Endometrial microvascular endothelial cells (primary cell): ENCODE data around the gene HPSE2. TPM values are rescaled to one million over a fixed set of nuclear protein-coding genes. Genes with fewer than 3 reads are reported as not detected.

Source experiments
- in situ Hi-C: cut with HindIII; loops from 2 replicates; pipeline ENCODE4 v1.10.0; 2017; ENCODE audit warnings: low sequenced_read_pairs, low pct_unique_long_range_greater_than_20kb; ENCODE audit errors: inconsistent ontology term
- total RNA-seq: library from RNA; depleted of rRNA; stranded (reverse); fragments of >200 nt; gene quantifications from one replicate; pipeline ENCODE4 v1.2.3, GENCODE V29; 2015; ENCODE audit errors: inconsistent ontology term

Gene HPSE2
- total RNA-seq, 1 donor from 2014 or later = not detected

DNA sequence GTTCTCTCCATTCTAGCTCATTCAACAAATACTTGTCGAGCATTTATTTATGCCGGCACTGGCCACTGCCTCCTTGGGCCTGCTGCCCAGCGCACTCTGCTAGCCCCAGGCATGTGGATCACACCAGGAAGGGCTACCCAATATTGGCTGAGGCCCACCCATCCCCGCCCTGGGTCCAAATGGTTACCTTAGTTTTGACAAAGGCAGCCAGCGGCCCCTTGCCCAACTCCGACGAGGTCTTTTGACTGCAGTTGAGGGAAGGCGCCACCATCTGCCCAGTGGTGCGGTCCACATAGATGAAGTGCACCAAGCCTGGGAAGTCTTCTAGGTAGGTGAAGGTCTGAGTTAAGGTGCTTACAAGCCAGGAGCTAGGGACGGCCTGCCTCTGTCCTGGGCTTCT lies 813.5 kb downstream of the HPSE2 start:
- in situ Hi-C loops = no loop called here

DNA sequence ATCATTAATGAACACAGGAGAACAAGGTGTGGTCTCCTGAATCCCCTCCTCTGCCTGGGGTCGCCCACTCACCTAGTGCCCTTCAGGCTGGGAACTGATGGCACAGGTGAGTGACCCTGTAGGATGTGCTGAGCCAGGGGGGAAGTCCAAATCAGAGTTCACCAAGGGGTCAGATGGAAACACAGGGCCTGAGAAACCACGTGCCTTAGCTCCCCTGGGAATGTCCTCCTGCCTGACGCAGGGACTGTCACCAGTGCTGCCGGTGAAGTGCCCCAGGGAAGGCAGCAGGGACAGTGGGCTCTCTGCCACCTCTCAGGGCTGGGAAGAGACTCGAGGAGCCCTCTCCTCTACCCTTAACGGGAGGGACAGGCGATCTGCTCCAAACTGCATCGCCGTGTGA lies 814.9 kb downstream of the HPSE2 start:
- in situ Hi-C loops = no loop called here

DNA sequence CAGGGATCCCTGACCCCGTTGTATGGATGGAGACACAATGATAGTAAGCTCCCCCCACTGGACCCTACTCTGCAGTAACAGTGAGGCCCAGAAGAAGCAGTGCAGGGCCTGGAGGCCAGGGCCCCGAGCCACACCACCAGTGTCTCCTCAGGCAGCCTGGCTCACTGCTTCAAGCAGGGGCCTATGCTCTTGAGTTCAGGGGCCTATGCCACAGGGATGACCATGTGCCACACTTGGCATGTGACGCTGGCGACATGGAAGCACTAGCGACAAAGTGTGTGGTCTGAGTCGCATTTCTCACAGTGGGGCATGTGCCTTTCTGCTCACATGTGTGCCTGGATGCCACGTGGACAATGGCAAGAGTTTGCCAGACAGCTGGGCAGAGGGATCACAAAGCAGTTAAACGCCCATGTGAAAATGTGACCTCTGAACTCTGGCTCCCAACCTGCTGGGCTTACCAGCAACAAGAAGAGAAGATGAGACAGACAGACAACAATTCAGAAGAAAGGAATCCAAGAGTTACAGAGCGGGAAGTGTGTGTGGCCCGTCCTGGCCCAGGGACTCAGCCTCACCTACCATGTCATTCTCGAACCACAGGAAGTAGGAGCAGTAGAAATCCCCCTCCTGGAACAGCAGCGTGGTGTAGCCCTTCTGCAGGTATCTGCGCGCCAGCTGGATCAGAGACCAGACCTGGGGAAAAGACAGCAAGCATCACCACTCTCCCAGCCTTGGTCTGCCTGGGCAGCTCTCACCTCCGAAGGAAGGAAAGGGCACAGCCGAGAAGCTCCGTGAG lies 816.0 kb downstream of the HPSE2 start:
- in situ Hi-C loops = no loop called here

DNA sequence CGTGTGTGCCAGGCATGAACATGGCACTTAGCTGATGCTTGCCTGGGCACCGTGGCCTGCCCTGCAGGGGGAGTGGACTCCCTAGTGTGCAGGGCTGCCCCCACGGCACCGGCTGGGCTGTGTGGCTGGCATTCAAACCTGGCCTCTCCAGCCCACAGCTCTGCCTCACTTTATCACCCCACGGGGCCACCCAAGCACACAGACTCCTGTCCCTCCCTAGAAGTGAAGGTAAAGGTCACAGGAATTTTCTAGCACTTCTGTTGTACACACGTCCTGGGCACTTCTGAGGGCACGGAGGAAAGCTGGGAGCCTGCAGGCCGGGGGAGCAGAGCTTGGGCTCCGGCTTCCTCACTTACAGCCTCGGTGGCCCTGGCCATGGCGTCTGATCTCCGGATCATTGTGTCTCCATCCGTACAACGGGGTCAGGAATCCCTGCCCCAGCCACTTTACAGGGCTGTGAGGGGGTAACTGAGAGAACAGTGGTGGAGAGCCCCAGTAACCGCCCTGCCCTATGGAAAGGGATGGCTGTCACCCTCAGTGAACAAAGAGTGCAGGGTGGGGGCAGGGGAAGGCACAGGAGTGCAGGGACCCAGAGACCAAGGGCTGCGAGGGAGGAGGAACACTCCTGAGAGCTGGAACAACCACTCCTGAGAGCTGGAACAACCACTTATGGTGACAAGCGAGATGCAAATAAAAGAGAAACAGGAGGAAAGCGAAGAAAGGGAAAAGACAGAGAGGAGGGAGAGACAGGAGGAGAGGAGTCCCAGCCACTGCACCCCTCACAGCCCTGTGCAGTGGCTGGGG lies 816.8 kb downstream of the HPSE2 start:
- in situ Hi-C loops = no loop called here

DNA sequence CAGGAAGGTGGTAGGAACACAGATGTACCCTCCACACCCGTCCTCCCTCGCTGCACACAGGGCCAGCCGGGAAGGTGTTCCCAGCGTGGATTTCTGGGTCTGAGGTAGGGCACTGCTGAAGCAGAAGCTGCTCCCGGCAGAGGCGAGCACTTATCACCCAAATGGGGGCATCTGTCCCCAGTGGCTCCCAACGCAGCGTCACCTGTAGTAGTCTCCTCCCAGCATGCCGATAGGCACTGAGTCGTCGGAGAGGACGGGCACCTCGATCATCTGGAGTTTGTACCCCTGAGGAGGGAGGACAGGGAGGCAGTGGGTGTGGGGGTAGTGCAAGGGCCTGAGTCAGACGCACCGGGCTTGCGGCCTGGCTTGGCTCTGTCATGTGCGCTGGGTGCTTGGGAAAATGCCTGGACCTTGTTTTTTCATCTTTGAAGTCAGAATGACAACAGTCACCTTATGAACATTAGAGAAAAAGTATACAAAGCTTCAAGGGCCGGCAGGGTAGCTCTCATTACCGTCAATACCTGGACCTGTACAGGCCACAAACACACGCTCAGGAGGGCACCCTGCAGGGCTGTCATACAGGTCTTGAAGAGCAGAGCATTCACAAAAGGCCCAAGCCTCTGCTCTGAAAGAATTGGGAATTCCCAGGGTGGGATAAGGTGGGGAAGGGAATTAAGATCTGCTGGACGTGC lies 817.5 kb downstream of the HPSE2 start:
- in situ Hi-C loops = no loop called here

DNA sequence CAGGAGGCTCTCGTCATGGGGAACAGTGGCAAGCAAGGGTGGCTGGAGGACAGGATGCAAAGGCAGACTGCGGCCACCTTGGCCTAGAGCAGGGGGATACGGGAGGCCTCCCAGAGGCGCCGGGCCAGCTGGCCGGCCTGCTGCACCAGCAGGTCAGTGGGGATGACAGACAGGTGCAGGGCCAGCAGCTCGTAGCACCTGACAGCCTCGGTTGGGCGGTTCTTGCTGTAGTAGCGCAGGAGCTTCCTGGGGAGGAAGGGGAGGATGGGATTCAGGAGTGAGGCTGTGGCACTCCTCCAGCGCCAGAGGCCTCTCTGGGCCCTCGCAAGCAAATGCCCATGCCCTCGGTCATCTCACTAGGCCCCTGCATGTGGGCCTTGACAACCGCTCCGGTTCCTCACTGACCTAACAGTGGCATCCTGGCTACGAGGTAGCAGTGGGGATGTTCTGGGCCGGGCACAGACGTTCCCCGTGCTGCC lies 818.1 kb downstream of the HPSE2 start:
- in situ Hi-C loops = no loop called here

DNA sequence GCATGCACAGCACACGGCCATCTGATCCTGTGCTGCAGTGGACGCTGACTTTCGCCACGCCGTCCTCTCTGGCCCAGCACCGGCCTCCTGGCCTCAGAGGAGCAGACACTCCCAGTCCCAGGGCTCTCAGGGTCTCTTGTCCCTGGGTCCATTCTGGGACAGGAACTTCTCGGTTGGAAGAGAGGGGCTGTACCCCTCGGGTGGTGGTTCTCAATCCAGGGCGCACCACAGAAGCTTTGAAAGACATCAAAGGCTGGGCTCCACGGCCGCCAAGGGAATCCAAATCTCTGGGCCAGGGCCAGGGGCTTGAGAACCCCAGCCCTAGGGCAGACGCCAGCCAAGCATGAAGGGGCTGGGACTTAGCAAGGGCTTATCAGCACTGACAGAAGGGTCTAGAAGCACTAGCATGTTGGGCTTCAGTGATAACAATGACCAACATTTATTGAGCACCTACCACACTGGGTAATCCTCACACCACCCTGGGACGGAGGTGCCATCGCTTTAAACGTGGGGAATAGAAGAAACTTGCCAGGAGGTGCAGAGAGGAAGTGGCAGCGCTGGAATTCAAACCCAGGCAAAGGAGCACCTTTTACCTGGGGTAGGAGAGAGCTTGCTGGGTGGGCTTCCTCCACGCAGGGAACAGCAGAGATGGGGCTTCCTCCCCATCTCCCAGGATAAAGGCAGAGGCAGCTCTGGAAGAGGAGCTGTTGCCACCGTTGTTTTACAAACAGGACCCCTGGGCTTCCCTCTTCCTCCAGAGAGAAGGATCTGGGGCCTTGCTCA lies 818.9 kb downstream of the HPSE2 start:
- in situ Hi-C loops = no loop called here

DNA sequence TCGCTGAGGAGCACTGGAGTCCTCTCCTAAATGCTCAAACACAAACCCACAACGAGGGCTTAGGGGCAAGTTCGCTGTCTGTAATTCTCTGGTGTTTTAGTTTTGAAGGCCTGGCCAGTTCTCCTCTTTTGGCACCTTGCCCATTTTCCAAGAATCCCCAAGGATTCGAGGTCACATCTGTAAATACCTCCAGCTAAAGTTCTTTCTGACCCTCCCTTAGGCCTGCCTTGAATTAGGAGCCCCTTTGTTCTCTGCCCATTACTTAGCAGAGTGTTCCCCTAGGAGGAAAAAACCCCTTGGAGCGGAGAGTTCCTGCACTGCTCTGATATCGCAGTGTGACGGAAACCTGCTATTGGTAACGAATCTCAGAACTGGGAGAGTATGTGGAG lies 819.9 kb downstream of the HPSE2 start:
- in situ Hi-C loops = no loop called here

DNA sequence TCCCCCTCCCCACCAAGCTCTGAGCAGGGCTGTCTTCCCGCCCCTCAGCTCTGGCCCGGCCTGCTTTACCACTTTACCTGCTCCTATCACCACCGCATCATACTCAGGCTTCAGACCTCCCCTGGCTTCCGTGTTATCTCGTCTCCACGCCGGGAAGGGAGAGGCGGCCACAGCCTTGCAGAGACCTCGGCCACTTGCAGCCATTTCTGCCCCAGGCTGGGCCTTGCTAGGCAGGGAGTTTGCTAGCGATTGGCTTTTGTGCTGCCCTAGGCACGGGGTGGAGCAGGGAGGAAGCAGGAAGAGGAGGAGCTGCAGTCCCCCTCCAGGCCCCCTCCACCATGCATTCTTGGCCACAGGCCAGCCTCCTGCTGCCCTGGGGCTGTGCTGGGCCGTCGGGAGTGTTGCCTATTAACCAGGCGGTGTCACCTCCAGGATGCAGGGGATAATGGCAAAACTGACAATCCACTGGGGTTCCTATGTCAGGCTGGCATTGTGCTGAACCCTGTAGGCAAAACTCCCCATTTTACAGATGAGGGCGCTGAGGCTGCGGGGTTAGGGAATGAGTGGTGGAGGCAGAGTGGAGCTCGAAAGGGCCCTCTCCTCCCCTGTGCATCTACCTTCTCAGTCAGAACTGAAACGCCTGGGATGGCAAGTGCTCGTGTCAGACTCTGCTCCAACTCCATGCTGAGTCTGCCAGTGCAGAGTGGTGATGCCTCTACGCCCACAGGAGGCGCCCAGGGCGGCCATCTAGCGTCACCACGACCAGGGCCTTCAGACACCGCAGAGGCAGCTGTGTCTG lies 820.5 kb downstream of the HPSE2 start, which contains the start of gene PYROXD2:
Gene PYROXD2 (minus strand): TSS at position 251 of the 799 bp plus-strand sequence. CDS start 47 bp downstream, at position 204.
- in situ Hi-C loops = no loop called here

DNA sequence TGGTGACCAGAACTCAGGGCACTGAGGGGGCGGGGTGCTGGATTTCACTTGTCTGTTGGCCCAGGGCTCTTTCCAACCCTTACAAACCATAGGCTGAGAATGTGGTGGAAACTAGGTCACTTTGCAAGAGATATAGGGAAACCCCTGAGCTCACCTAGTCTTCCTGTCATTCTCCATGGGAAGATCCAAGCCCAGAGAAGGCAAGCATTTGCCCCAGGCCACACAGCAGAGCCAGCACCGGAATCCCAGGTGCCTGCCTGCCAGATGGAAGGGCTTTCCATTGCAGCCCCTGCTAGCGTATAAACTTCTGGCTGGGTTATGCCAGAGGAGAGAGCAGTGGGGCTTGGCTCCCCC lies 821.1 kb downstream of the HPSE2 start:
- in situ Hi-C loops = no loop called here

DNA sequence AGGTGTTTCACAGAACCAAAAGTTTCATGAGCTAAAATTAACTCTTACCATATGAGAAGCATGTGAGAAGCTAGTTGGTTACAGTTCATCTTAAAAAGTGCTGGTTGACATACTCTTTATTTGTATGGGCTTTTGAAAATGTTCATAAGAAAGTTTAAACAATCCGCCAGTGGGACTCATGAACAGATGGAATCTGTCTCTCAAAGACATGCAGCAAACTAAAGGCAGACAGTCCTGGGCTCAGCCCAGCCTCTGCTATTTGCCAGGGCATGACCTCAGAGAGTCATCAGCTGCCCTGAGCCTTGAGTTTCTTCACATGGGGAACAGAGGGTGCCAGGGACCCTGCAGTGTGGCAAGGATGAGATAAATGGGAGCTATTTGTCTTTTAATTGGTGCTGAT lies 823.9 kb downstream of the HPSE2 start:
- in situ Hi-C loops = no loop called here

DNA sequence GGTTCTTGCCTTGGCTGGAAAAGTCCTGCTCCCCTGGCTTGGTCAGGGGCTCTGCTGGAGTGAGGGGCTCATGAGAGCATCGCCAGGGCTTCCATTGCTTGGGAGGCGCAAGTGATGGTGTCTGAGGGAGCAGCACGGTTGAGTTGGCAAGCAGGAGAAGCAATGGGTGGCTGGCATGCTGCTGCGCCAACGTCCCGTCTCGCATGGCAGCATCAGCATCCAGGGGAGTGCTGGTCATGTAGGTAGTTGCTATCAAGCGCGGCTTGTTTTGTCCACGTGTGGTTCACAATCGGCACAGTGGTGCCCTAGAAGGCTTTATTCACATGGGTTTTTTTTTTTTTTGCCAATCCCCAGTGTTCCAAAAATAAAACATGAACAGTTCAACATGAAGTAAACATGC lies 824.5 kb downstream of the HPSE2 start:
- in situ Hi-C loops = no loop called here

DNA sequence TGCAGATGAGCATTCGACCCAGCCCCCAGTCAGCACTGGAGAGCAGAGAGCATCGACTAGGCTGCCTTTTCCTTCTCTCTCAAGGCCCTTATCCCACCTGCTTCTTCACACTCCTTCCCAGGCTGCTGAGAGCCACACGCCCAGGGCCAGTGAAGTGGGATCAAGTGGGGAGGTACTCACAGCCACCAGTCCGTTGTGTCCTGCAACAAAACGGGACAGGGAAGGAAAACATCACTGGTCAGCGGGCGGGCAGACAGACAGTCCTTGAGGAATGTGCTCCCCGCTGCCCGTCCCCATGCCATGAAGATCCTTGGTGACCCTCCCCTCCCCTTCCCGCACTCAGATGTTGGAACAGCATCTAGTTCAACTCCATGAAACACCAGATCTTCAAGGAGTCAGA lies 824.9 kb downstream of the HPSE2 start:
- in situ Hi-C loops = no loop called here

DNA sequence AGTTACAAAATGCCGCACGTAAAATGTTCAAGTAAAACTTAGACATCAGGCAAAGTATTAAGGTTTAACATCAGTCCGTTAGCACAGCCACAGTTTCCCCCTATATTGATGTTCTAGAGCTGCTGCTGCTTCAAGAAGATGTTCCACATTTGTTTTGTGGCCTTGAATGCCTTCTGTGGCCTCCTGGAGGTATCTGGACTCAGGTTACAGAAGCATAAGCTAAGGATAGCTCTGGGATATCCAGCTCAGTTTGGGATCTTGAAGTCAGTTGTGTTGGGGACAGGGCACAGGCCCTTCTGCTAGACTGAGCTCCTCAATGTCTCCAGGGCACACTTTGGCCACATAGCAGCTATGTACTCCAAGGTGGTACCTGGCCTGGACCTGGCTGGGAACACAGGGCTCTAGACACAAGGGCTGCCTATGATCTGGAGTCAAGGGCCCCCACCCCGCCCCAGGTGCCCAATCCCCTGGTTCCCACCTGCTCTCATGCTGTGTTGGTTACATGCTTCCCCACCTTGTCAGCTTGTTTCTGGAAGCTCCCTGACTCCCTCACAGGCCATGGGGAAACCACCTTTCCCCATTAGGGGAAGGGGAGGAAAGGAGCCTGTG lies 825.4 kb downstream of the HPSE2 start:
- in situ Hi-C loops = no loop called here

DNA sequence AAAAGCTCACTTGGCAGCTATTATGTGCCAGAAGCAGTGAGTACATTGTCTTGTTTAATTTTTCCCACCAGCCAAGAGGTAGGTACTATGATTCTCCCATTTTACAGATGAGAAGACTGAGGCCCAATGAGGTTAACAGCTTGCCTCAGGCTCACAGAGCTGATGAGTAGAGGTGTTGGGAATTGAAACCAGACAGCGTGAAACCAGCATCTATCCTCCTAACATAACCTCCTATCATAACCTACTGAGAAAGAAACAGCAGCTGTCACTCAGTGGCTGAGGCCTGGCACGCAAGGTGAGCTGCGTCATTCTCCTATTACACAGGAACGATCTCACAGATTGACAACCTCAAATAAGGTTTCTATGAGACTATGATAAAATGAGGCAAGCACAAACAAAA lies 826.9 kb downstream of the HPSE2 start:
- in situ Hi-C loops = no loop called here

DNA sequence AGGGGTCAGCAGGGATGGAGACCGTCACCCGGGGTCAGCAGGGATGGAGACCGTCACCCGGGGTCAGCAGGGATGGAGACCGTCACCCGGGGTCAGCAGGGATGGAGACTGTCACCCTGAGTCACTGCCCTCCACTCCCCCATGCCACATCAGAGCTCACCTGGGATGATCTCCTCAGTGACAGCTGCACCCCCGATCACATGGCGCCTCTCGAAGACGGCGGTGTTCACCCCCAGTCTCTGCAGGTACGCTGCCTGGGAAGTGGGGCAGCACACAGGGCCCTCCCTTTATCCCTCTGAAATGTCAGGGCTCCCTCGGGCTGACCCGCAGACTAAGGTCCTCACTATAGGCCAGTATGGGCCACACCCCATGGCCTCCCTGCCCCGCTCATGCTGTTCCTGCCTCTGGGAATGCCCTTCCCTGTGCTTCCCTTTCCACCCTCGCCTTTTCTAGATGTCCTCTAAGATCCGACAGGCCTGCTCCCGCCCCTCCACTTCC lies 827.9 kb downstream of the HPSE2 start:
- in situ Hi-C loops = no loop called here
